Stimulated activated CD8-positive, alpha-beta memory T cell treated with anti-CD3 and anti-CD28 coated beads, Interleukin-15, amount 100 ng/mL, for 48 hours (primary cell): ENCODE data around the gene SVEP1.
"Not testable (repeated sequence)": the region's sequence is repeated elsewhere in the genome, so short reads cannot be mapped to it uniquely, and the experiment has no call there.

Experiments used
- DNase-seq, 2 donors: peaks; one replicate each; pipeline ENCODE4 v3.0.0-alpha.2; 2020; ENCODE audit warnings: low read depth in 2 of 2

SVEP1 gene

DNA sequence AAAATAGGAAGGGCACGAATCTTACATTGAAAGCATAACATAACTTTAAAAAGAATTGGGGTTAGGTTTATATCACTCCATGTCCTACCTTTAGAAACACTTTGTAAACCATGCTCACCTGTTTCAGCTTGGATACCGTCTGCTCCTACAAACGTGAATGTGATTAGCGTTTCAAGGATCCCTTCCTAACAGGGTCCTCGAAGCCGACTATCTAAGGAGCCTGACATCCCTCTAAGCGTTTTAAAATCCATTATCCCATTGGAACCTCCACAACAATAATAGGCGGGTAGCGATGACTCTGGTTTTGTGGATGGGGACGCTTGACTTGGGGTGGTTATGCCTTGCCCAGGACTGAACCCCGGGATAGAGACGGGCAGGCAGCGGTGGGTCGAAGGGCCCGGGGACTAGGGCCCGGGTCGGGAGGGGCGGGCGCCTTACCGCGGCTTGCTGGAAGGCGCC, 937 bp downstream of the SVEP1 start:
- no peak for DNase-seq

- no peak for DNase-seq
Observed at GRCh38 chr9:110575945-110576344, 3.6 kb downstream of the SVEP1 start.

DNA sequence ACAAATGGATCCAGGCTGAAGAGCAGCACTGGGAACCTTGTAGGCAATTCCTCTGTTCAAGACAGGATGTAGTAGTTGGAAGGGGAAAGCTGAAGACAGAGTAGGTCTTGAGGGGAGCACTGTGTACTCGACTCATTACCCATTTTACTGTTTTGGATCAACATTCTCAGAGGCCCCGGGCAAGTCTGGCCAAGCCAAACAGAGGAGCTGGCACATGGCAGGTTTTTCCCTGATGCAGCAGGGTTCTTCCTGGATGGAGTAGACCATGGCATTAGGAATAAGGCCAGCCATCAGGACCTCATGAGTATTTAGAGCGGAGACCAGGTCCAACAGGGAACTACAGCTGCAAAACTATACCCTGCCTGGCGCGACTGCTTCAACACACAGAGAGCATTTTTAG, 4.4 kb downstream of the SVEP1 start:
- DNase-seq: no peak

DNA sequence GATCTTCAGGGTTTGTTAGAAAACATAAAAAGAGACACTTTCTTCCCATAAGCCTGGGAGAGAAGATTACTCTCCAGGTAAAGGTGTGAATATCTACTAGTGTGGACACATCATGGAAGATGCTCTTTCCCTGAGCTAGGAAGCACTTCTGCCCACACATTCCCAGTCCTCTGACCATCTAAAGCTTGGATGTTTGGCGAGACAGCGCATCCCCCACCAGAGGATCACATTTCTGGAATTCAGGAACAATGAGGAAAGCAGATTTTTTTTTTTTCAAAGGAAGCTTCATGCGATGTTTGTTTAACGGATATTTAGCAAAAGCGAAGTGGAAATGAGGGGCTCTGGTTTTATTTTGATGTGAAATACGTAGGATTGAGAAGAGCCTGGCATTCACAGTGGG, 6.2 kb downstream of the SVEP1 start:
- DNase-seq: no peak

DNA sequence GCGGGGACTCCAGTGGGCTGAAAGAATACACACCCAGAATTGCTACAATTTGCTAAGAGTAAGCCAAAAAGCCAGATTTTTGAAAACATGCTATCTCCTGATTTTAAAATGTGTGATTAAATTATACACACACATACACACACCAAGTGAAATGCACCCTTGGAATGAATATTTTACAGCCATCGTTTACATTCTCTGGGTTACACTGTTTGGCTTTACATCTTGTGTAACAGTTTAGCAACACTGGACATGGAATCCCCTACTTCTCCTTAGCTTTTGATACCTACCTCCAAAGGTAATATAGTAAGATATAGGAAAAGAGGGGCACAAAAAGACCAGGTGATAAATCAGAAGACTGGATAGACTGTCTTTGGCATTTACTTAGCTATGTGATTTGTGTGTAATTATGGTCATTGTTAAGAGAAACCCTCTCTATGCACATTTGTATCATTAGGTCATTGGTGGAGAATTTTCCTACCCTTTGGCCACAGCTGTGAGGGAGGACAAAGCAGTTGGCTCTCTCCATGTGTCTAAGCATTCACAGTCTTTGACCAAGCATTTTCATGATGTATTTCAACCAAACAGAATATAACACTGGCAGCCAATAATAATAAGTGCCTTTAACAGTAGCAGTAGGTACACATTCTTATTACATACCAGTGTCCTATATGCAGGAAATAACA, 7.6 kb downstream of the SVEP1 start:
- no peak for DNase-seq

DNA sequence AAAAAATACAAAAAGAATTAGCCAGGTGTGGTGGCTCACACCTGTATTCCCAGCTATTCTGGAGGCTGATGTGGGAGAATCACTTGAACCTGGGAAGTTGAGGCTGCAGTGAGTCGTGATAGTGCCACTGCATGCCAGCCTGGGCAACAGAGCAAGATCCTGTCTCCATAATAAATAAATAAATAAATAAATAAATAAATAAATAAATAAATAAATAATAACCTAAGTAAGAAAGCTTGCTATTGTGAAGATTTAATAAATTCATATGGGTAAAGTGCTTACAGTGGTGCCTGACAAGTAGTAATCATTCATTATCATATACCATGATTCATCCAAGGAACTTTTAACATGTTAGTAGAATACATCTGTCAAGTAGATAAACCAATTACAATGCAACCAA, 13.4 kb downstream of the SVEP1 start:
- DNase-seq: no peak

- DNase-seq: no peak
Observed at GRCh38 chr9:110561826-110562225, 17.7 kb downstream of the SVEP1 start.

DNA sequence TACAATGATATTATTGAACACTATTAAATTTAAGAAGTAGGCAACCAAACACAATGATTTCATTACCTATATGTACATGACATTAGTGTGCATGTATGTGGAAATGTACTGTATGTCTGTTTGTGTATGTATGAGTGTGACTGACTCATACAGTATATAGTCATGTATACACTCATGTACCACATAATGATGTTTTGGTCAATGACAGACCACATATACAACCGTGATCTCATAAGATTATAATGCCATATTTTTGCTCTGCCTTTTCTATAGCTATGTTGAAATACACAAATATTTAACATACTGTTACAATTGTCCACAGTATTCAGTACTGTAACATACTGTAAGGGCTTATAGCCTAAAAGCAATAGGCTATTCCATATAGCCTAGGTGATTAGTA, 19.7 kb downstream of the SVEP1 start:
- DNase-seq: no peak

DNA sequence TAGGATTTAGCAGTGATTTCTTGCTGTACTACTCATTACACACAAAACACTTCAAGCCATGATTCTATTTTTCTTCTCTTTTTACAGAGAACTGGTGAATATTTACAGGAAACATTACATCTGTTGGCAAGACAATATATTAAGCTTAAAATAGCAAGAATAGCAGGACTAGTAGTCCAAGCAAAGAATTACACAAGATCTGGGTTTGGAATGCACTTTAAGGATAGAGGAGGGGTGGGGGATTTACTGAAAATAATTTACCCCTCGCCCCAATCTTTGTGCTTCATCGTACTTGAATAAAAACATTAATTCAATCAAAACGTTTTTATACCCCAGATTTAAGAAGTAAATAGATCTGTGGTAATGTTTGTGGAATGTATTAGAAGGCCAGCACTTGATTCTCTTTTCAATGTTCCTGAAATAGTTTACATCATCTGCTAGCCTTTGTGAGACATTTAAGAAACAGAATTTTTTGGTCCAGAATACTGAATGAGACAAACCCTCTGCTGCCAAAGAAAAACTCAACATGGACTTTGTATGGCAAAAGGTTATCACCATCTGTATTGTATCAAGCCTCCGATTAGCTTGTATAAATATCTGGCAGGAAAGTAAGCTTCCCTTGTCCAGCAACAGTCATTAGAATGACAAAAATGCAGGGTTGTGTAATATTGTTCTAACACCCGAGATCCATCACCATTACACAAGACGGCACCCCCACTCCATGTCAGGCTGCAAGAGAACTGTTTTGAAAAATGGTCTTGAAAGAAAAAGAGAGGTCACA, 23.8 kb downstream of the SVEP1 start:
- DNase-seq: no peak

- no peak for DNase-seq
Observed at GRCh38 chr9:110546411-110546871, 33.1 kb downstream of the SVEP1 start.

DNA sequence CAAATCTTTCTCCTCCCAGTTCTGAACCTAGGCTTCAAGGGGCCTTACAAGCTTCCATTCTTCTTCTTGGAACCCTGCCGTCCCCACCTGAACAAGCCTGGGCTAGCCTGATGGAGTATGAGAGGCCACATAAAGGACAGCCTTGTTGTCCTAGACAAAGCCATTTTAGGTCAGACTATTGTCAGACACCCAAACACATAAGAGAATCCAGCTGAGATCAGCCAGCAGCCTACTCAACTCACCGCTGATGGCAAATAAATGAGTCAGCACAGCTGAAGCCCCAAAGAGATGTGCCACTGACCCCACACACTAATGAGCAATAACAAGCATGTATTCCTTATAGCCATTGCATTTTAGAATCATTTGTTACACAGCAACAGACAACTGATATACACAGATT, 33.8 kb downstream of the SVEP1 start:
- DNase-seq: no peak

- no peak for DNase-seq
Observed at GRCh38 chr9:110543631-110544051, 35.9 kb downstream of the SVEP1 start.

GRCh38 chr9:110541950-110542349, 37.6 kb downstream of the SVEP1 start:
- no peak for DNase-seq

DNA sequence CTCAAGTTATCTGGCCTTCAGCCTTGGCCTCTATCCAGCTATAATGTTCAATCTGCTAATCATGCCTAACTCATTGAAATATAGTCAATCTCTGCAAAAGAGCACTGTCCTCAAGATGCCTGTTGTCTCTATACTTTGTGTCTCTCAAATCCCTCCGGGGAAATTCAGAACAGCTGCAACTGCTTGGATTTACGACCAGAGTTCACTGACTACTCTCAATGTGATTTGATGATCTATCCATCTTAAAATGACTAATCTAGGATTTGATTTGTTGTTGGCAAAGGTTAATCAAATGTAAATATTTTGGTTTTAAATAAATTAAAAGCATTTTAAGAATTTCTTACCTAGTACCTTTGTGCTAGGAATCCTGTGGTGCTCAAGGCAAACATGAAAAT, 40.9 kb downstream of the SVEP1 start:
- no peak for DNase-seq

DNA sequence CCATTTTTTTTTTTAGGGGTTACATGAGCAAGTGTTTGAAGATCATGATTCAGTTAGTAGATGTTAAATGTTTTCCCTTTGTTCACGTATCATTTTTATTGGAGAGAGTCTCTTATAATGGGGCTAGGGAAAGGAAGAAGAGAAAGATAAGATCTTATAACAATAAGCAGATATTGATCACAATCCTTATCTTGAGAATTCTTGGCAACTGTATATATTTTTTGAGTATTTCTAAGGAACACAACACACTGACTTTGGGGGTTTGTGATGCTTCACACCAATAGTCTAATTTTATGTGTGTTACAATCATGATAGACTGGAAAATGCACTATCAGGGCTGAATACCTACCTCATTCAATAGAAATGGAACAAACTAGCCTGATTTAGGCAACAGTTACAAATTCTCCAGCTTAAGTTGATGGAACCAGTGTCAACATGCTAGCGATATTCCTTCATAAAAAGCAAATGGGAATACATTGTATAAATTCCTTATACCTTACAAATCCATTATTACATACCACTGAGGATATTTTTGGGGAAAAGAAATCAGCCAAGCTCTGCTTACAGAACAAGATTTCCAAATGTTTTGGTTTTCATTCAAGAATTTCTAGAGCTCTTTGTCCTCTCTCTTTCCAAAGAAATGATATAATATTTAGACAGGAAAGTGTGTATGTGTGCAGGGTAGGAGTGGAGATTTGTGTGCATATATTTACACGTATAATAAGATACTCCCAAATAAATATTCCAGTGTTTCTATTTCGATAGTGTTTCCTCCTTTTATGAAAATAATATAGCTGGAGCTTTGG, 41.5 kb downstream of the SVEP1 start:
- DNase-seq: no peak

DNA sequence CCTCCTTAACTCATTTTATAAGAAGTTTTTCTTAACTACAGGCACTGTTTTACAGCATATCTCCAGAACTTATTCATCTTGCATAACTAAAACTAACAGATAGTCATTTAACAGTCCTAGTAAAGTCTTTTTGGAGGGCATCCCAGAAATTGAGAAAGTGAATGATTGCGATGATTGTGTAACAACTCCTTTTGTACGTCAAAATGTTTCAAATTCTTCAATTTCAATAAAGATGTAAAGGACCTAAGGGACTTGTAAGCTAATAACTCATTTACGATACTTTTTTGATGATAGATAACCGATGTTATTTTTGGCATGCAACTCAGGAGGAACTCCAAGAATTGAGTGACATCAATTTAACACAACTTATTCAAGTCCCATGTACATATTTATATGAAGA, 42.7 kb downstream of the SVEP1 start:
- DNase-seq: no peak

DNA sequence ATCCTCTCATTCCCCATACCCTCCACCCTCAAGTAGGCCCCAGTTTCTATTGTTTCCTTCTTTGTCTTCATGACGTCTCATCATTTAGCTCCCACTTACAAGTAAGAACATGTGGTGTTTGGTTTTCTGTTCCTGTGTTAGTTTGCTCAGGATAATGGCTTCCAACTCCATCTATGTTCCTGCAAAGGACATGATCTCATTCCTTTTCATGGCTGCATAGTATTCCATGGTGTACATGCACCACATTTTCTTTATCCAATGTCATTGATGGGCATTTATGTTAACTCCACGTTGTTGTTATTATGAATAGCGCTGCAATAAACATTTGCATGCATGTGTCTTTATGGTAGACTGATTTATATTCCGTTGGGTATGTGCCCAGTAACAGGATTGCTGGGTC, 45.4 kb downstream of the SVEP1 start:
- DNase-seq: not testable (repeated sequence)

DNA sequence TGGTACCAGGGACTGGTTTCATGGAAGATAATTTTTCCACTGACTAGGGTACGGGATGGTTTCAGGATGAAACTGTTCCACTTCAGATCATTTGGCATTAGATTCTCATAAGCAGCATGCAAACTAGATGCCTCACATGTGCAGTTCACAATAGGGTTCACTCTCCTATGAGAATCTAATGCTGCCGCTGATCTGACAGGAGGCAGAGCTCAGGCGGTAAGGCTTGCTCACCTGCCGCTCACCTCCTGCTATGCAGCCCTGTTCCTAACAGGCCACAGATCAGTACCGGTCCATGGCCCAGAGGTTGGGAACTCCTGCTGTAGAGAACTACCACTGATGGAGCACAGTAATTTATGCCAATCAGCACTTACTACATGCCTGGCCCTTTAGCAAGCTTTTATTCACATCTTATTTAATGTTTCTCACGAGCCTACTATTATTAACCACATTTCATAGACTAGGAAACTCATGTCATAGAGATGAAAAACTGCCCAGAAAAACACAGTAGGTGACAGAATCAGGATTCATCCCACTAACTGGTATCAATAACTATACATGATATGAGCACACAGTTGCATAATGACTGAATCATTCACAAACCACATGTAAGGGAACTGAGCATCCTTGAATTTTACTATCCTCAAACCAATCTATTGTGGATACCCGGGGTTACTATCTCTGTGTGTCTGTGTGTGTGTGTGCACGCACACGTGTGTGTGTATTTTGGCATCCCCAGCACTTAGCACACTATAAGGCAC, 46.5 kb downstream of the SVEP1 start:
- no peak for DNase-seq

DNA sequence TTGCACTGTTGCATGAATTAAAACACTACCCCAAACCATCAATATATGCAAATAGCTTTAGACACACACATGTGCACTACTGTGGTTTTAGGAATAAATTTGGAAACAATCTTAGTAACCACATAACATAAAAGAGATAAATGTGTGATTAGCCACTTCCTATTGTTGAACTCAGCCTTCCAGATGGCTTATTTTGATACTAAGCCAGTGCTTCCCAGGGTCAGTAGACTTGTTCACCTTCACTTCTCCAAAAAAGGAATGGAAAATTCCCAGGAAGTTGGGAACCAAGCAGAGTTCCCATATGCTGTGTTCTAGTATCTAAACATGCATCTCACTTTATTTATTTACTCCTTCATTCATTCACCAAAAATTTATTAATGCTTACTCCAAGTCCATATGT, 47.8 kb downstream of the SVEP1 start:
- DNase-seq: no peak

DNA sequence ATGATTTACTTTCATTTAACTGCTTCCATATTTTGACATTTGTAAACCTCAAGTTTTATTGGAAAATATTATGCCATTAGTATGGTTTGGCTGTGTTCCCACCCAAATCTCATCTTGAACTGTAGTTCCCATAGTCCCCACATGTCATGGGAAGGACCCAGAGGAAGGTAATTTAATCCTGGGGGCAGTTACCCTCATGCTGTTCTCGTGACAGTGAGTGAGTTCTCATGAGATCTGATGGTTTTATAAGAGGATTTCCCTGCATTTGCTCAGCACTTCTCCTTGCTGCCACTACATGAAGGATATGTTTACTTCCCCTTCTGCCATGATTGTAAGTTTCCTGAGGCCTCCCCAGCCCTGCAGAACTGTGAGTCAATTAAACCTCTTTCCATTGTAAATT, 48.3 kb downstream of the SVEP1 start:
- not testable (repeated sequence) for DNase-seq

GRCh38 chr9:110528645-110529044, 50.9 kb downstream of the SVEP1 start:
- no peak for DNase-seq

GRCh38 chr9:110526426-110526825, 53.1 kb downstream of the SVEP1 start:
- no peak for DNase-seq
